Measurements from ENCODE around the gene CREBL2.

DNA sequence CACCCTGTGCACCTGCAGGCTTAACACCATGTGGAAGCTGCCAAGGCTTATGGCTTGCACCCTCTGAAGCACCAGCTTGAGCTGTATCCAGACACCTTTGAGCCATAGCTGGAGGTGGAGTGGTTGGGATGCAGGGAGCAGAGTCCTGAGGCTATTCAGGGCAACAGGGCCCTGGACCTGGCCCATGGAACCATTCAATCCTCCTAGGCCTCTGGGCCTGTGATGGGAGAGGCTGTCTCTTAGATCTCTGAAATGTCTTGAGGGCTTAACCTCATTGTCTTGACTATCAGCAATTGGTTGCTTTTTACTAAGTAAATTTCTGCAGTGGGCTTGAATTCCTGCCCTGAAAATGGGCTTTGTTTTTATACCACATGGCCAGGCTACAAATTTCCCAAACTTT lies 36.6 kb downstream of the CREBL2 start:
- TF ChIP-seq, protein P1, sequence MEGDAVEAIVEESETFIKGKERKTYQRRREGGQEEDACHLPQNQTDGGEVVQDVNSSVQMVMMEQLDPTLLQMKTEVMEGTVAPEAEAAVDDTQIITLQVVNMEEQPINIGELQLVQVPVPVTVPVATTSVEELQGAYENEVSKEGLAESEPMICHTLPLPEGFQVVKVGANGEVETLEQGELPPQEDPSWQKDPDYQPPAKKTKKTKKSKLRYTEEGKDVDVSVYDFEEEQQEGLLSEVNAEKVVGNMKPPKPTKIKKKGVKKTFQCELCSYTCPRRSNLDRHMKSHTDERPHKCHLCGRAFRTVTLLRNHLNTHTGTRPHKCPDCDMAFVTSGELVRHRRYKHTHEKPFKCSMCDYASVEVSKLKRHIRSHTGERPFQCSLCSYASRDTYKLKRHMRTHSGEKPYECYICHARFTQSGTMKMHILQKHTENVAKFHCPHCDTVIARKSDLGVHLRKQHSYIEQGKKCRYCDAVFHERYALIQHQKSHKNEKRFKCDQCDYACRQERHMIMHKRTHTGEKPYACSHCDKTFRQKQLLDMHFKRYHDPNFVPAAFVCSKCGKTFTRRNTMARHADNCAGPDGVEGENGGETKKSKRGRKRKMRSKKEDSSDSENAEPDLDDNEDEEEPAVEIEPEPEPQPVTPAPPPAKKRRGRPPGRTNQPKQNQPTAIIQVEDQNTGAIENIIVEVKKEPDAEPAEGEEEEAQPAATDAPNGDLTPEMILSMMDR (IDR thresholded peaks at IDR 0.05), result no peak
- TF ChIP-seq EZH2 (IDR thresholded peaks at IDR 0.05; ENCODE audit: borderline replicate concordance, insufficient read depth, low read depth, low read length, poor library complexity, severe bottlenecking), result no peak
